ENCODE data around the gene KSR1. TPM values are rescaled to one million over a fixed set of nuclear protein-coding genes. Genes with fewer than 3 reads are reported as not detected.

KSR1 gene
- total and polyA plus RNA-seq, 2 experiments from 2014 or later = 7.8 to 53.2 TPM

- H3K9me2 ChIP-seq (ENCODE audit: insufficient read depth) = no peaks in the 10 kb centered on the region
- no peaks in the 10 kb centered on the region for H3K4me1 ChIP-seq (ENCODE audit: insufficient read depth)
- Mint-ChIP-seq H3K4me1 (no peaks in the 10 kb centered on the region), H3K9me3 (peaks cover 7% of the 10 kb centered on the region; the same call in 2 of the 3 replicates), H3K36me3 (ENCODE audit: low read depth) (no peaks in the 10 kb centered on the region), H3K27me3 (ENCODE audit: insufficient read depth, low read depth, poor library complexity) (peaks cover 7% of the 10 kb centered on the region), H3K4me3 (no peak overlapping the region), H3K27ac (no peak overlapping the region)
- H2AFZ ChIP-seq = no peak overlapping the region
- no peak overlapping the region for H3K27ac ChIP-seq (ENCODE audit: low read depth)
- no peaks in the 10 kb centered on the region for H3K27me3 ChIP-seq (ENCODE audit: insufficient read depth)
- no peaks in the 10 kb centered on the region for H3K36me3 ChIP-seq (ENCODE audit: insufficient read depth)
- no peaks in the 10 kb centered on the region for H3F3A ChIP-seq (replicated peaks; ENCODE audit: low read depth)
- no peak overlapping the region for H3K4me3 ChIP-seq
- DNase-seq (ENCODE audit: low spot score) = no peak
- no peaks in the 10 kb centered on the region for H4K20me1 ChIP-seq (replicated peaks; ENCODE audit: insufficient read depth)
- no peak for ATAC-seq
- no peak overlapping the region for H3K4me2 ChIP-seq
- TF ChIP-seq EZH2phosphoT487 (IDR thresholded peaks at IDR 0.05; ENCODE audit: unreplicated experiment) = no peak
- no peak for TF ChIP-seq CREB1 (CRISPR knock-in tag; IDR thresholded peaks at IDR 0.05; ENCODE audit: low read depth)
- TF ChIP-seq ZNF331 (CRISPR knock-in tag; IDR thresholded peaks at IDR 0.05; ENCODE audit: low read depth) = no peak
- TF ChIP-seq ZNF114 (CRISPR knock-in tag; IDR thresholded peaks at IDR 0.05) = no peak
- TF ChIP-seq POLR2AphosphoS5 (IDR thresholded peaks at IDR 0.05; ENCODE audit: low read depth) = no peak
- no peak for TF ChIP-seq JUNB (IDR thresholded peaks at IDR 0.05; ENCODE audit: unreplicated experiment)
- no peak for TF ChIP-seq EZH2 (IDR thresholded peaks at IDR 0.05; ENCODE audit: low read depth, unreplicated experiment)
- TF ChIP-seq STAT1 (IDR thresholded peaks at IDR 0.05; ENCODE audit: unreplicated experiment) = no peak
- TF ChIP-seq NANOG (IDR thresholded peaks at IDR 0.05; ENCODE audit: borderline replicate concordance) = no peak
- TF ChIP-seq, protein P1, sequence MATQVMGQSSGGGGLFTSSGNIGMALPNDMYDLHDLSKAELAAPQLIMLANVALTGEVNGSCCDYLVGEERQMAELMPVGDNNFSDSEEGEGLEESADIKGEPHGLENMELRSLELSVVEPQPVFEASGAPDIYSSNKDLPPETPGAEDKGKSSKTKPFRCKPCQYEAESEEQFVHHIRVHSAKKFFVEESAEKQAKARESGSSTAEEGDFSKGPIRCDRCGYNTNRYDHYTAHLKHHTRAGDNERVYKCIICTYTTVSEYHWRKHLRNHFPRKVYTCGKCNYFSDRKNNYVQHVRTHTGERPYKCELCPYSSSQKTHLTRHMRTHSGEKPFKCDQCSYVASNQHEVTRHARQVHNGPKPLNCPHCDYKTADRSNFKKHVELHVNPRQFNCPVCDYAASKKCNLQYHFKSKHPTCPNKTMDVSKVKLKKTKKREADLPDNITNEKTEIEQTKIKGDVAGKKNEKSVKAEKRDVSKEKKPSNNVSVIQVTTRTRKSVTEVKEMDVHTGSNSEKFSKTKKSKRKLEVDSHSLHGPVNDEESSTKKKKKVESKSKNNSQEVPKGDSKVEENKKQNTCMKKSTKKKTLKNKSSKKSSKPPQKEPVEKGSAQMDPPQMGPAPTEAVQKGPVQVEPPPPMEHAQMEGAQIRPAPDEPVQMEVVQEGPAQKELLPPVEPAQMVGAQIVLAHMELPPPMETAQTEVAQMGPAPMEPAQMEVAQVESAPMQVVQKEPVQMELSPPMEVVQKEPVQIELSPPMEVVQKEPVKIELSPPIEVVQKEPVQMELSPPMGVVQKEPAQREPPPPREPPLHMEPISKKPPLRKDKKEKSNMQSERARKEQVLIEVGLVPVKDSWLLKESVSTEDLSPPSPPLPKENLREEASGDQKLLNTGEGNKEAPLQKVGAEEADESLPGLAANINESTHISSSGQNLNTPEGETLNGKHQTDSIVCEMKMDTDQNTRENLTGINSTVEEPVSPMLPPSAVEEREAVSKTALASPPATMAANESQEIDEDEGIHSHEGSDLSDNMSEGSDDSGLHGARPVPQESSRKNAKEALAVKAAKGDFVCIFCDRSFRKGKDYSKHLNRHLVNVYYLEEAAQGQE (IDR thresholded peaks at IDR 0.05; ENCODE audit: unreplicated experiment) = no peak
- TF ChIP-seq, protein P2, sequence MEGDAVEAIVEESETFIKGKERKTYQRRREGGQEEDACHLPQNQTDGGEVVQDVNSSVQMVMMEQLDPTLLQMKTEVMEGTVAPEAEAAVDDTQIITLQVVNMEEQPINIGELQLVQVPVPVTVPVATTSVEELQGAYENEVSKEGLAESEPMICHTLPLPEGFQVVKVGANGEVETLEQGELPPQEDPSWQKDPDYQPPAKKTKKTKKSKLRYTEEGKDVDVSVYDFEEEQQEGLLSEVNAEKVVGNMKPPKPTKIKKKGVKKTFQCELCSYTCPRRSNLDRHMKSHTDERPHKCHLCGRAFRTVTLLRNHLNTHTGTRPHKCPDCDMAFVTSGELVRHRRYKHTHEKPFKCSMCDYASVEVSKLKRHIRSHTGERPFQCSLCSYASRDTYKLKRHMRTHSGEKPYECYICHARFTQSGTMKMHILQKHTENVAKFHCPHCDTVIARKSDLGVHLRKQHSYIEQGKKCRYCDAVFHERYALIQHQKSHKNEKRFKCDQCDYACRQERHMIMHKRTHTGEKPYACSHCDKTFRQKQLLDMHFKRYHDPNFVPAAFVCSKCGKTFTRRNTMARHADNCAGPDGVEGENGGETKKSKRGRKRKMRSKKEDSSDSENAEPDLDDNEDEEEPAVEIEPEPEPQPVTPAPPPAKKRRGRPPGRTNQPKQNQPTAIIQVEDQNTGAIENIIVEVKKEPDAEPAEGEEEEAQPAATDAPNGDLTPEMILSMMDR (conservative IDR thresholded peaks at IDR 0.05; ENCODE audit: low read depth in 2 of 2) = no peak
- no peak for TF ChIP-seq ZNF462 (CRISPR knock-in tag; IDR thresholded peaks at IDR 0.05)
- no peak for TF ChIP-seq ETS1 (IDR thresholded peaks at IDR 0.05)
- no peaks in the 10 kb centered on the region for H3K79me2 ChIP-seq (replicated peaks; ENCODE audit: insufficient read depth)
Observed at GRCh38 chr17:27429666-27430382, 26.4 kb upstream of the KSR1 start.
